IPS-15b (cell line): ENCODE data around the gene C2orf81.

Experiments
- H3K27me3 ChIP-seq: one replicate; pipeline ENCODE4 v1.6.1; 2013; ENCODE audit warnings: low read length; ENCODE audit not compliant: control insufficient read depth, insufficient read depth
- H3K36me3 ChIP-seq: one replicate; pipeline ENCODE4 v1.6.1; 2013; ENCODE audit warnings: low read length; ENCODE audit not compliant: control insufficient read depth, insufficient read depth
- H3K4me1 ChIP-seq: one replicate; pipeline ENCODE4 v1.6.1; 2013; ENCODE audit warnings: mild to moderate bottlenecking, low read length; ENCODE audit not compliant: control insufficient read depth, insufficient read depth
- H3K4me3 ChIP-seq: one replicate; pipeline ENCODE4 v1.5.1; 2013; ENCODE audit warnings: low read depth, low read length
- H3K9ac ChIP-seq: one replicate; pipeline ENCODE4 v1.6.1; 2013; ENCODE audit warnings: low read depth, mild to moderate bottlenecking, low read length
- H3K9me3 ChIP-seq: one replicate; pipeline ENCODE4 v1.6.1; 2013; ENCODE audit warnings: mild to moderate bottlenecking, low read length; ENCODE audit not compliant: control insufficient read depth, insufficient read depth

C2orf81 gene

DNA sequence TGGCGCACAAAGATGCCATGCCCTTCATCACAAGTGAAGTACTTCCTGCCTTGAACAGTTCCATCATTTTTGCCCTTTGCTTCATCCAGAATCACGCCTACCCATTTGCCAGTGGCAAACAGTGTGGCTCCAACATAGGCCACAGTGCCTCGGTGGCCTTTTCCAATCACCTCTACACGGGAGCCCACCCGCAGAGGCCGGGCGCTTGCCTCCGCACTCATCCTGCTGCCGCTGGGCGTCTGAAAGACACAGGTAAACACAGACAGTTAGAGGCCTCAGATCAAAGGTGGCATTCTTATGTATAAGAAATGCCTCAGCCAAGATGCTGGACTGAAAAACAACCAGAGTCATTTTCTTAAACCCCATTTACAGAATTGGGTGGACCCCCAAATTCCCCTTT lies 43.4 kb downstream of the C2orf81 start:
- H3K4me3 ChIP-seq = no peak overlapping the region
- H3K4me1 ChIP-seq = peaks cover 21% of the 10 kb centered on the region
- H3K27me3 ChIP-seq = no peaks in the 10 kb centered on the region
- H3K9ac ChIP-seq = no peak overlapping the region
- no peaks in the 10 kb centered on the region for H3K9me3 ChIP-seq
- H3K36me3 ChIP-seq = peaks cover 7% of the 10 kb centered on the region

DNA sequence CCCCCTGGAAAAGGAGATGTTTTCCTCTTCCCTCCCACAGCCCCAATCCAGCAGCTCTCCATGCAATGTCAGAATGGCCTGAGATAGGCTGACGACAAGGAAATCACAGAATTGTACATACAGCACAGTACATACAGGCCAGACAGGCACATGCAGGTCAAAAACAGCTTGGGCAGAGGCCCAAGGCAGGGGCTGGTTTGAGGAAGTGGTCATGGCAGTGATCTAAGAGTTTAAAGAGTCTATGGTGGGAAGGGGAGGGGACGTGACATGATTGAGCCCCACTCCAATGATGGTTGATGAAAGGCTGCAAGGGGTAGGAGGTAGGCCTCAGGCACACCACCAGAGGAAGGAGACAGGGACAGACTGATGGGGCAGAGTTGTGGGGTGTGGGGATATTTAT lies 45.6 kb downstream of the C2orf81 start:
- no peak overlapping the region for H3K4me3 ChIP-seq
- H3K27me3 ChIP-seq = no peaks in the 10 kb centered on the region
- no peak overlapping the region for H3K9ac ChIP-seq
- H3K36me3 ChIP-seq = peaks cover 9% of the 10 kb centered on the region
- peaks cover 25% of the 10 kb centered on the region for H3K4me1 ChIP-seq
- no peaks in the 10 kb centered on the region for H3K9me3 ChIP-seq

DNA sequence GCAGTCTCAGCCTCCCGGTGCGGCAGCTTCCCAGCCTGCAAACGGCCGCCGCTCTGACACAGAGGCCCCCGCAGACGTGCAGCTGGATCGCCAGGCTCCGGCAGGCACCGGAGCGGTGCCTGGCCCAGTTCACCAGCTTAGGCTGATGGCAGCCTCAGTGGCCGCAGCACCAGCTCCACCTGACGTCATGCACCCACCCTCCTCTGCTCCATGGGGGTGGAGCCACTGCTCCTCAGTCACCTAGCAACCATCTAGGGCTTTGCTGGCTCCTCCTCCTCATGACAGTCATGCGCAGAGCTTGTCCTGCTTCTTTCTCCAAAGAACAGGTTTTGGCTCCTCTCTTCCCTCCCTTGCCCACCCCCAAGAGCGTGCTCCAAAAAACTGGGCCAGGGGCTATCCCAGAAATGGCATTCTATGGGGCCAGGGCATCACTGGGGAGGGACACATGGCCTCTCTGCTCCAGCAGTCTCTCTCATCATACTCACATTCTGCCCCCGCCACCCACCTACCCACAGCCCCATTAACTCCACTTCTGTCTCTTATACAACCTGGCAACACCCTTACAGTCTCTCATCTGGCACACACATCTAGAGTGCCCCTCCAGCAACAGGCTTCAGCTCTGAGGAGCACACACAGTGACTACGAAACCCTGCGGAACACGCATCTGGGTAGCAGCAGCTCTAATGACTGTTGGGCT lies 46.8 kb downstream of the C2orf81 start:
- Histone ChIP-seq H3K27me3 (no peaks in the 10 kb centered on the region), H3K4me3 (peak overlapping the region; percentile 87), H3K36me3 (peaks cover 21% of the 10 kb centered on the region), H3K4me1 (peaks cover 17% of the 10 kb centered on the region), H3K9ac (peak overlapping the region; percentile 14), H3K9me3 (no peaks in the 10 kb centered on the region)

DNA sequence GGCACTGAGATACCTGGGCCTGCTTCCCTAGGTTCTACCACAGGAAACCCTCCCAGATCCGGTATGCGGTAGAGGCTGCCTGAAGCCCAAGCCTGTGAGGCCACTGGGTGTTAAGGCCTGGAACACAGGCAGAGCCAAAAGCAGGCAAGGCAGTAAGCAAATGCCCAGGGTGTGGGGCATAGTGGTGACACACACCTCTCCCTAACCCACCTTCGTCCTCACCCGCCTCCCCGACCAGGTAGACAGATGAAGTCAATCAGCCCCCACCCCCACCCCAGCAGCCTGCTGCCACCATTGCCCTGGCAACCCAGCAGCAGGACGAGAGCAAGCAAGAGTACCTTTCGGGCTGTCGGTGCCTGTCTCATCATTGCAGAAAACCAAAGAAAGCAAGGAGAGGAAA lies 47.4 kb downstream of the C2orf81 start:
- peaks cover 27% of the 10 kb centered on the region for H3K36me3 ChIP-seq
- peak overlapping the region; percentile 14 for H3K9ac ChIP-seq
- H3K27me3 ChIP-seq = no peaks in the 10 kb centered on the region
- no peaks in the 10 kb centered on the region for H3K9me3 ChIP-seq
- H3K4me3 ChIP-seq = peak overlapping the region; percentile 87
- H3K4me1 ChIP-seq = peaks cover 14% of the 10 kb centered on the region

- Histone ChIP-seq H3K9me3 (no peaks in the 10 kb centered on the region), H3K27me3 (no peaks in the 10 kb centered on the region), H3K4me1 (peaks cover 14% of the 10 kb centered on the region), H3K36me3 (peaks cover 35% of the 10 kb centered on the region), H3K4me3 (peak overlapping the region; percentile 87), H3K9ac (no peak overlapping the region)
Observed at GRCh38 chr2:74373221-74373676, 48.2 kb downstream of the C2orf81 start.

GRCh38 chr2:74372674-74373073 lies 48.7 kb downstream of the C2orf81 start:
- Histone ChIP-seq H3K36me3 (peaks cover 37% of the 10 kb centered on the region), H3K4me1 (peaks cover 14% of the 10 kb centered on the region), H3K9me3 (no peaks in the 10 kb centered on the region), H3K9ac (no peak overlapping the region), H3K27me3 (no peaks in the 10 kb centered on the region), H3K4me3 (peak overlapping the region; percentile 87)

GRCh38 chr2:74371421-74371820 lies 50.0 kb downstream of the C2orf81 start:
- no peaks in the 10 kb centered on the region for H3K9me3 ChIP-seq

GRCh38 chr2:74369976-74370375 lies 51.4 kb downstream of the C2orf81 start:
- Histone ChIP-seq H3K9me3 (no peaks in the 10 kb centered on the region), H3K27me3 (no peaks in the 10 kb centered on the region), H3K36me3 (peaks cover 61% of the 10 kb centered on the region), H3K4me1 (peaks cover 14% of the 10 kb centered on the region), H3K4me3 (no peak overlapping the region), H3K9ac (no peak overlapping the region)

More at GRCh38 chr2:74371421-74371820, 50.0 kb downstream of the C2orf81 start:
- Histone ChIP-seq H3K4me1 (peaks cover 14% of the 10 kb centered on the region), H3K9ac (no peak overlapping the region), H3K27me3 (no peaks in the 10 kb centered on the region), H3K4me3 (no peak overlapping the region), H3K36me3 (peaks cover 46% of the 10 kb centered on the region)

DNA sequence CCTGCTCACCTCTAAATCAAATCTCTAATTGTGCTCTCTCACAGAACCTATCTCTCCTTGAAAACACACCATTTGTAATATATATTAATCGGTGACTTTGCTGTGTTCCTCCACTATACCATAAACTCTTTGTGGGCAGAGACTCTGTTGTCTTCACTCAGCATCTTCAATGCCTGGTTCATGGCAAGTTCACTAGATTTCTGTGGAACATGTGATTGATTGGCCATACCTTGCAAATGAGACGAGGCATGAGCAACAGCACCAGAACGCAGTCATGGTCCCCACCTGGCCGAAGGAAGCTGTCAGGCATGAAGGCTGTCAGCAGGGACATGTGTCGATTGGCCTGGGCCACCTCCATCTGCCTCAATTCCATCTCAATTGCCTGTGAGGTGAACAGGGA lies 52.9 kb downstream of the C2orf81 start:
- Histone ChIP-seq H3K27me3 (no peaks in the 10 kb centered on the region), H3K36me3 (peaks cover 70% of the 10 kb centered on the region), H3K4me1 (peaks cover 7% of the 10 kb centered on the region), H3K4me3 (no peak overlapping the region), H3K9ac (no peak overlapping the region), H3K9me3 (no peaks in the 10 kb centered on the region)

- H3K4me3 ChIP-seq = no peak overlapping the region
- no peaks in the 10 kb centered on the region for H3K27me3 ChIP-seq
- H3K4me1 ChIP-seq = peaks cover 2% of the 10 kb centered on the region
- no peaks in the 10 kb centered on the region for H3K9me3 ChIP-seq
- no peak overlapping the region for H3K9ac ChIP-seq
- H3K36me3 ChIP-seq = peaks cover 77% of the 10 kb centered on the region
Observed at GRCh38 chr2:74367789-74368188, 53.6 kb downstream of the C2orf81 start.

DNA sequence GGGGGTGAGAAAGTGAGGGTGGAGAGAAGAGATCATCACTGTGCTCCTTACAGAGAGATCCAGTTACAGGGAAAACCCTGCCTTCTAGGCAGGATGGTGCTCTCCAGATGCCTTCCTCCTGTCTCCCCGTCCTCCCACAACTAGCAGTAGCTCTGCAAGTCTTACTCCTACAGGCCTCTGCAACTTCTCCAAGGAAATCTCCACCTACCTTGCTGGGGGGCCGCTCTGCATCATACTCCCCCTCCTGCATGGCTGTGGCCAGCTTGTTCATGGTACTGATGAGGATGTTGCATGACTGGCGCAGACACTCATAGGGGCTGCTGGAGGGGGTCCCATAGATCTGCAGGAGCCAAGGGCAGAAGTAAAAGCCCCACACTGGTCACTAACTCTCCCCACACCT lies 55.4 kb downstream of the C2orf81 start:
- H3K27me3 ChIP-seq = no peaks in the 10 kb centered on the region
- no peaks in the 10 kb centered on the region for H3K9me3 ChIP-seq
- H3K4me3 ChIP-seq = no peak overlapping the region
- no peak overlapping the region for H3K9ac ChIP-seq
- H3K36me3 ChIP-seq = peaks cover 94% of the 10 kb centered on the region
- no peaks in the 10 kb centered on the region for H3K4me1 ChIP-seq
